GM12872 (cell line): Measurements from ENCODE around the gene IQGAP1.

ENCODE experiments used
- TF ChIP-seq, protein P1 (sequence below): IDR thresholded peaks from 3 replicates; pipeline ENCODE4 v1.5.1; 2011; ENCODE audit warnings: low read depth, mild to moderate bottlenecking, low read length, moderate library complexity; ENCODE audit not compliant: insufficient read depth

The IQGAP1 gene

GRCh38 chr15:90523373-90523772 is 135.3 kb downstream of the IQGAP1 start:
- TF ChIP-seq, protein P1, sequence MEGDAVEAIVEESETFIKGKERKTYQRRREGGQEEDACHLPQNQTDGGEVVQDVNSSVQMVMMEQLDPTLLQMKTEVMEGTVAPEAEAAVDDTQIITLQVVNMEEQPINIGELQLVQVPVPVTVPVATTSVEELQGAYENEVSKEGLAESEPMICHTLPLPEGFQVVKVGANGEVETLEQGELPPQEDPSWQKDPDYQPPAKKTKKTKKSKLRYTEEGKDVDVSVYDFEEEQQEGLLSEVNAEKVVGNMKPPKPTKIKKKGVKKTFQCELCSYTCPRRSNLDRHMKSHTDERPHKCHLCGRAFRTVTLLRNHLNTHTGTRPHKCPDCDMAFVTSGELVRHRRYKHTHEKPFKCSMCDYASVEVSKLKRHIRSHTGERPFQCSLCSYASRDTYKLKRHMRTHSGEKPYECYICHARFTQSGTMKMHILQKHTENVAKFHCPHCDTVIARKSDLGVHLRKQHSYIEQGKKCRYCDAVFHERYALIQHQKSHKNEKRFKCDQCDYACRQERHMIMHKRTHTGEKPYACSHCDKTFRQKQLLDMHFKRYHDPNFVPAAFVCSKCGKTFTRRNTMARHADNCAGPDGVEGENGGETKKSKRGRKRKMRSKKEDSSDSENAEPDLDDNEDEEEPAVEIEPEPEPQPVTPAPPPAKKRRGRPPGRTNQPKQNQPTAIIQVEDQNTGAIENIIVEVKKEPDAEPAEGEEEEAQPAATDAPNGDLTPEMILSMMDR = no peak

DNA sequence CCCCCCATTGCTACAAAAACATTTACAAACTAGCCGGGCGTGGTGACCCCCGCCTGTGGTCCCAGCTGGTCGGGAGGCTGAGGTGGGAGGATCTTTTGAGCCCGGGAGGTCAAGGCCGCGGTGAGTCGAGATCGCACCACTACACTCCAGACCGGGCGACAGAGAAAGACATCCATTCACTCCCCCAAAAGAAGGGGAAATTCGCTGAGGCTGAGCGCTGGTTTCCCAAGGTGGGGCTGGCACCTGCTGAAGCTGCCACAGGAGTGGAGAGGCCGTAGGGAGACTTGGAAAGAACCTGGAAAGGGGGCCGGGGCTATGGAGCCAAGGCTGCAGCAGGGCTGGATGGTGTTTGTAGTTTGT is 140.9 kb downstream of the IQGAP1 start:
- TF ChIP-seq, protein P1 = no peak

DNA sequence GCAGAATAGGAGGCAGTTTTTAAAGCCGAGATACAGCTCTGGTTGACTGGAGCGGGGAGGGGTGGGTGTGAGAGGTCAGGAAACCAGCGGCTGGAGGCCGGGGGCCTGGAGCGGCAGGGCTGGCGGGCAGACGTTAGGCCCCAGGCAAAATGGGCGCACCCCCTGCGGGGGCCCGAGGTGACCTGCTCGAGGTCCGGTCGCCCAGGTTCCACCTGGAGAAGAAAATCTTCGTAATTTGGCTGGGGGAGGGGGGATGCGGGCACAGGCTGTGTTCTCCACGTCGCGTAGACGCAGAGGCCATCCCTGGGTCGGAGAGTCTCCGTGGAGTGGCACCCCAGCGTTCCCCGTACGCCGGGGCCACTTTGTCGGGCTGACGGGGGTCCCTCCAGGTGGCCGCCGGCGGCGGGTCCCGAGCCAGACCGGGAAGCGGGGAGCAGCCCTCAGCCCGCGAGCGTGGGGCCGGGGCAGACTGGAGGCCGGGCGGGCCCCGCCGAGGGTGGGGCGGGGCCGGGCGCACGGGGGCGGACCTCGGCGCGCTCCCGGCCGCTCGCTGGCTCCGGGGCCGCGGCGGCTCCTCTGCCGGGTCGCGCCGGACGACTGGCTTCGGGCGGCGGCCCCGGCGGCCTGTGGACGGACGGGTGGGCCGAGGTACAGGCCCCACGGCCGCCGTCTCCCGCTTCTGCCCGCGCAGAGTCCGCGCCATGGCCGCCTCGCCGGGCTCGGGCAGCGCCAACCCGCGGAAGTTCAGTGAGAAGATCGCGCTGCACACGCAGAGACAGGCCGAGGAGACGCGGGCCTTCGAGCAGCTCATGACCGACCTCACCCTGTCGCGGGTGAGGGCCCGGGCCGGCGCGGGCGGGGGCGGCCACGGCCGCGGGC is 141.6 kb downstream of the IQGAP1 start, which contains the start of gene CRTC3:
Gene CRTC3 (plus strand): TSS at position 553 of the 879 bp plus-strand sequence. CDS start 149 bp downstream, at position 702.
- TF ChIP-seq, protein P1 = no peak; the same call in 2 of the 3 replicates

- TF ChIP-seq, protein P1 = no peak
Measured at GRCh38 chr15:90530250-90531051, 142.4 kb downstream of the IQGAP1 start.

- TF ChIP-seq, protein P1 = no peak
Measured at GRCh38 chr15:90531147-90531546, 143.1 kb downstream of the IQGAP1 start.

- TF ChIP-seq, protein P1 = no peak
Measured at GRCh38 chr15:90535254-90535653, 147.2 kb downstream of the IQGAP1 start.

DNA sequence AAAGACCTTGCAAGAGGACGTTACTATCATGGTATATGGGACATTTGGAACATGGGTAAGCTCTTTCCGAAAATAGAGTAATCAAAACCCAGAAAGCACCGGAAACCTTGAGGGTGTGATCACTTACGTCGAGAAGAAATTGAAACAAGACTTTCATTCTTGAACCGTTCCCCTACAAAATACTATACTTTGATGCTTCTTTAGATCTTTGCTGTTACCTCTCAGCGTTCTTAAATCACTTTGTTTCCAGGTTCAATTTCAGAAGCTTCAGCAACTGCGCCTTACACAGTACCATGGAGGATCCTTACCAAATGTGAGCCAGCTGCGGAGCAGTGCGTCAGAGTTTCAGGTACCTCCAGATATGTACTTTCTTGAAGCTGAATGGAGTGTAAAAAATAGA is 151.7 kb downstream of the IQGAP1 start:
- TF ChIP-seq, protein P1 = no peak
